Testis (tissue), 2 donors: ENCODE measurements around the gene NCAM2.
A peak's percentile ranks its signal among the peaks of the same experiment; 100 is the strongest.

Experiments
- POLR2A ChIP-seq: fragments of 450-650 bp; IDR thresholded peaks from one replicate; pipeline ENCODE4 v1.6.1; 2017; ENCODE audit warnings: antibody characterized with exemption, mild to moderate bottlenecking, moderate library complexity
- TF ChIP-seq, protein P1 (sequence below), 3 experiments: fragments of 450-650 bp in 2 of 3; fragments of 200-600 bp in 1 of 3; sonication (generic) in 1 of 3; IDR thresholded peaks; one replicate each; pipeline ENCODE4 v1.5.1; 2016 to 2019; ENCODE audit warnings: antibody characterized with exemption in 3 of 3, mild to moderate bottlenecking in 2 of 3, moderate library complexity in 1 of 3

DNA sequence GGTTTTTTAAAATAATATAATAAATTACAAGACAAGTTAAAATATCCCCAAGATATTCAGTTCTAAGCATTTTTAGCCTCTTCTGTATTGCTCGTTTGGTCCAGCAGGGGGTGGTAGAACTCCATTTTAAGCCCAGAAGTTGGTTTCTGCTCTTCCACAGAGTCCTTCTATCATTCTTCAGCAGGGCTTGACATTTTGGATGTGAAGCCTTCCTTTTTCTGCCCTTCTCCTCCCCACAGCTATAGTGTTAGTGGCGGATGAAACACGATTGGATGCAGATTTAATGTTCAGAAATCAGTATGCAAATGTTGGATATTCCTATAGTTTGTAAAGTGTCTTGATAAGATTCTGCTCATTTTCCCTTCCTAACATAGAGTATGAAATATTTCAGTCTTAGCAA, 1.4 kb downstream of the NCAM2 start:
- TF ChIP-seq, protein P1, sequence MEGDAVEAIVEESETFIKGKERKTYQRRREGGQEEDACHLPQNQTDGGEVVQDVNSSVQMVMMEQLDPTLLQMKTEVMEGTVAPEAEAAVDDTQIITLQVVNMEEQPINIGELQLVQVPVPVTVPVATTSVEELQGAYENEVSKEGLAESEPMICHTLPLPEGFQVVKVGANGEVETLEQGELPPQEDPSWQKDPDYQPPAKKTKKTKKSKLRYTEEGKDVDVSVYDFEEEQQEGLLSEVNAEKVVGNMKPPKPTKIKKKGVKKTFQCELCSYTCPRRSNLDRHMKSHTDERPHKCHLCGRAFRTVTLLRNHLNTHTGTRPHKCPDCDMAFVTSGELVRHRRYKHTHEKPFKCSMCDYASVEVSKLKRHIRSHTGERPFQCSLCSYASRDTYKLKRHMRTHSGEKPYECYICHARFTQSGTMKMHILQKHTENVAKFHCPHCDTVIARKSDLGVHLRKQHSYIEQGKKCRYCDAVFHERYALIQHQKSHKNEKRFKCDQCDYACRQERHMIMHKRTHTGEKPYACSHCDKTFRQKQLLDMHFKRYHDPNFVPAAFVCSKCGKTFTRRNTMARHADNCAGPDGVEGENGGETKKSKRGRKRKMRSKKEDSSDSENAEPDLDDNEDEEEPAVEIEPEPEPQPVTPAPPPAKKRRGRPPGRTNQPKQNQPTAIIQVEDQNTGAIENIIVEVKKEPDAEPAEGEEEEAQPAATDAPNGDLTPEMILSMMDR (IDR thresholded peaks at IDR 0.05): peak; percentile 61 to 66 (median 65)
- no peak for TF ChIP-seq POLR2A
